NCI-H146 (cell line): Measurements from ENCODE around the gene TBC1D1.
A peak's percentile ranks its signal among the peaks of the same experiment; 100 is the strongest.
"Not testable (repeated sequence)": the region's sequence is repeated elsewhere in the genome, so short reads cannot be mapped to it uniquely, and the experiment has no call there.

Experiments used
- DNase-seq: peaks from one replicate; lab custom pipeline; 2025; lab: John Stamatoyannopoulos, UW

Gene TBC1D1

DNA sequence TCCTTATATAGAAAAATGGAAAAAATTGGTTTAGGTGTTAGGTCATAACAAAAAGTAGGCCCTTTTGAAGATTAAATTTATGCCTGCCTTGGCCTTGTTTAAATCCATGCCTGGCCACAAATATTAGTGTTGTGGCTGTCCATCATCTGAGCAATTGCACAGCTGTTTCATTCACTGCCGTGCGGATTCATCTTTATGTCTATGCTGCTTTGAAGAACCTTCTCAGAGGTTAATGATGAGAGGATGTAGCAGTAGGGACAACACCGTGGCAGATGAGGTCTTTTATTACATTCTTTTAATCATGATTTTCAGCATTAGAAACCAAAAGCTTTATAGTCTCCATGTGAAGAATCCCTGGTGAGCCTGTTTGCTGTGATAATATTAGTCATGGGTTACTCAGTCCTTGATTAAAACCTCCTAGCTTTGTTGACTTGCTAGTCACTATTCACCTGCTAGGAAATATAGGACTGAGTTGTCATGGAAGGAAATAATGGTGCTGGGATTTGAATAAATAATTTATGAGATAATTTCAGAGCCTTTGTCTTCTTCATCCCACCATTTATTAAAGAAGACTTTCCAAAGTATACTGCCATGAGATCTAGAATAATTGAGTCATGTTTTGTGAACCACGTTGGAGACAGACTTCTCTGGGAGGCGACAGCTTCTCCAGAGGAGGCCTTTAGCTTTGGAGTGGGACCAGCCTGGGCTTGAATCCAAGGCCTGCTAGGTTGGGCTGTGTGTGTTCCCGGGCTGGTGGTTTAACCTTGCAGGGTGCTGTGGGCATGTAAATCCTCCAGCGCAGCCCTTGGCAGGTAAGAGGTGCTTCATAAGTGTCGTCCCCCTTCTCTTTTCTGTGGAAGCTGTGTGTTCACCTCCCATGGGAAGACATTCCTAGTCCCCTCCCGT, 122.8 kb downstream of the TBC1D1 start:
- DNase-seq = peak; percentile 79

- no peak for DNase-seq
Measured at GRCh38 chr4:38014421-38014852, 123.6 kb downstream of the TBC1D1 start.

- no peak for DNase-seq
Measured at GRCh38 chr4:38015886-38016515, 125.1 kb downstream of the TBC1D1 start.

GRCh38 chr4:38016698-38017097, 125.8 kb downstream of the TBC1D1 start:
- DNase-seq = no peak

- DNase-seq = no peak
Measured at GRCh38 chr4:38017609-38018008, 126.7 kb downstream of the TBC1D1 start.

GRCh38 chr4:38020386-38020785, 129.5 kb downstream of the TBC1D1 start:
- no peak for DNase-seq

- not testable (repeated sequence) for DNase-seq
Measured at GRCh38 chr4:38020961-38021360, 130.1 kb downstream of the TBC1D1 start.

GRCh38 chr4:38021751-38022150, 130.9 kb downstream of the TBC1D1 start:
- DNase-seq = no peak

DNA sequence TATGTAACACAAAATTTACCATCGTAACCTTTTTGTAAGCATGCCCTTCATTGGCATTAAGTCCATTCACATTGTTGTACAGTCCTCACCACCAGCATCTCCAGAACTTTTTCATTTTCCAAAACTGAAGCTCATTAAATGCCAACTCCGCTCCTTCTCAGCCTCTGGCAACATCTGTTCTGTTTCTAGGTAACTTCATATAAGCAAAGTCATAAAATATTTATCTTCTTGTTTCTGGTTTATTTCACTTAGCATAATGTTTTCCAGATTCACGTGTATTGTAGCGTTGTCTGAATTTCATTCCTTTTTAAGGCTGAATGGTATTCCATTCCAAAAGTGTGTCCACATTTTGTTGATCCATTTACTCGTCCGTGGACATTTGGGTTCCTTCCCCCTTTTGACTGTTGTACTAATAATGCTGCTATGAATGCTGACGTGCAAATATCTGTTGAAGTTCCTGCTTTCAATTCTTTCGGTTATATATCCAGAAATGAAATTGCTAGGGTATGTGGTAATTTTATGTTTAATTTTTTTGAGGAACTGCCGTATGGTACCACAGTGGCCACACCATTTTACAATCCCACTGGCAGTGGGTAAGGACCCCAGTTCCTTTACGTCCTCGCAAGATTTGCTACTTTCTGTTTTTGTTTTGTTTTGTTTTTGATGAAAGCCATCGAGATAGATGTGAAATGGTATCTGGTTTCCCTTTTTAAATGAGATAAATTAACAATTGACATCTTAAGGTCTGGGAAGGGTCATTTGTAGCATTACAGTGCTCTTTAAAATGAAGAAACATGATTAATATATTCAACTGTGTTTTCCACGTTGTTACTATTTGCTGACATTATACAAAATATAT, 132.7 kb downstream of the TBC1D1 start:
- DNase-seq = no peak

- no peak for DNase-seq
Measured at GRCh38 chr4:38024206-38024509, 133.3 kb downstream of the TBC1D1 start.

GRCh38 chr4:38025665-38026064, 134.8 kb downstream of the TBC1D1 start:
- no peak for DNase-seq

DNA sequence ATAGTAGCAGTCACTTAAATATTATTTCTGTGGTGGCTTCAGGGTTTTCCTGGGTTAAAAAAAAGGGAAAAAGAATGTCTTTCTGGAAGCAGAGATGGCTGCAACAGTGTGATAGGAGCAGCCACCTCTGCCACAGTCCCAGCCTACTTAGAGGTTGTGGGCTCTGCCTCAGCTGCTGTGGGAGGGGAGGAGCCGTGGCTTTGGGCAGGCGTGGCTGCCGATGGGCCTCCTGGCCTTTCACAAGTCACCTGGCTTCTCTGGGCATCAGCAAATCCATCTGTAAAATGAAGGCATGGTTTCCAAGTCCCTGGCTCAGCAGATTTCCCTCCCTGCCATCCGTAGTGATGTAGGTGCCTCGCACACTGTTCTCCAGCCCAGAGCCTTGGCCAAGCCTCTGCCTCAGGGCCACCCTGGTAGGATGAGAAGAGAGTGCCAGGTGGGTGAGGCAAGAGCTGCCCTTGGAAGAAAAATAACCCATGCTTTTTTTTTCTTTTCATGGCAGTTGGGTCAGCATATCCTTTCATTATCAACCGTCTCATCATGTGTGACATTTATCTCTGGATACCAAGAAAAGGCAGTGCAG, 135.4 kb downstream of the TBC1D1 start:
- no peak for DNase-seq

- DNase-seq = no peak
Measured at GRCh38 chr4:38030023-38030422, 139.1 kb downstream of the TBC1D1 start.

DNA sequence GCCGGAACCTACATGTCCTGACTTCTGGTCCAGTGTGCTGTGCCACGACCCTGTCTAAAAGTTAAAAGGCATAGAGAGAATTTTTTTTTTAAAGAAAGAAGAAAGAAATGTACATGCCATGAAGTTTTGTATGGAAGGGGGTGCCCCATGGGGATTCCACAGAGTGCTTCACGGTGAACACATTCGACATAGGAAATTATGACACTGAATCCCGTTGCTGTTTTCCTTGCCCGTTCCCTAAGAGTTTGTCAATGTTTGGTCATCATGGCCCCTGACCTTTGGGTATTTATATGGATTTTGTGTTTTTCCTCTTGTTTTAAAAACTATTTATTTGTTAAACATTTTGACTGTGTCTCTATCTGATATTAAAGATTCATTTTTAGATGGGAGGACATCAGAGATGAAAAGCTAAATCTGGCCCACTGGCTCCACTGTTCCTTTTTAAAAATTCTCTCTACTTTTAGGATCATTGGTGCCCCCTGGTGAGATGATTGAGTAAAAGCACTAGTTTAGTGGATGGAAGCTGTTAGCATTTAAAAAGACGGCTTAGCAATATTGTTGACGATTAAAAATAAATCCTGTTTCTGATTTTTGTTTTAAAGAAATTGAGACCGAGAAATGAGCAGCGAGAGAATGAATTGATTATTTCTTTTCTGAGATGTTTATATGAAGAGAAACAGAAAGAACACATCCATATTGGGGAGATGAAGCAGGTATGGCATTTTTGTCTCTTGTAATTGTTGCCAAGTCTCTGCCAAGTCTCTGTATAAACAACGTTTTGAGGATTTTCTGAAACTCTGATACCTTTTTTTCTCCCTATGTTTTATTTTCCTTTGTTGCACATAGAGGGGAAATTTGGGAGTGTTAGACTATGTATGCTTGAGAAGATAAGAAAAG, 144.3 kb downstream of the TBC1D1 start:
- DNase-seq = peak; percentile 71

DNA sequence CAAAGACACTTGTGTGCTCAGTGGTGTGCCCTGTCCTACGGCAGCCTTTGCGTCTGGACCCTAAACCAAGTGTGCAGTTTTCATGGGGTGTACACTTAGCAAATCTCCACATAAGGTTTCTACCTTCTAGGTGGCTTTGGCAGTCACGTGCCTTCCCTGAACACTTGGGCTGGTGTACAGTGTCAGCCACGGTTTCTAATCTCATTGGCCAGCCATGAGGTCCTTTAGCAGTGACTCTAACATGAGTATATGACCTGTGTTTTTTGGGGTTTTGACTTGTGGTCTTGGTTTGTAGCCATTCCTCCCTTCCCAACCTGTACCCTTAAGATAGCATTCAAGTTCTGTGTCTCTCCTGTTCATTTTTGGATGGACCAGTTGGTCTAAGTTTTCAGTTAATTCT, 145.7 kb downstream of the TBC1D1 start:
- no peak for DNase-seq

GRCh38 chr4:38037612-38038011, 146.7 kb downstream of the TBC1D1 start:
- DNase-seq = no peak

- peak; percentile 22 for DNase-seq
Measured at GRCh38 chr4:38040619-38041018, 149.7 kb downstream of the TBC1D1 start.

GRCh38 chr4:38044060-38044459, 153.2 kb downstream of the TBC1D1 start:
- no peak for DNase-seq

GRCh38 chr4:38045289-38045988, 154.6 kb downstream of the TBC1D1 start:
- DNase-seq = no peak

- no peak for DNase-seq
Measured at GRCh38 chr4:38046727-38047489, 156.0 kb downstream of the TBC1D1 start.
